ENCODE data around the gene TMEM95.

TMEM95 gene

DNA sequence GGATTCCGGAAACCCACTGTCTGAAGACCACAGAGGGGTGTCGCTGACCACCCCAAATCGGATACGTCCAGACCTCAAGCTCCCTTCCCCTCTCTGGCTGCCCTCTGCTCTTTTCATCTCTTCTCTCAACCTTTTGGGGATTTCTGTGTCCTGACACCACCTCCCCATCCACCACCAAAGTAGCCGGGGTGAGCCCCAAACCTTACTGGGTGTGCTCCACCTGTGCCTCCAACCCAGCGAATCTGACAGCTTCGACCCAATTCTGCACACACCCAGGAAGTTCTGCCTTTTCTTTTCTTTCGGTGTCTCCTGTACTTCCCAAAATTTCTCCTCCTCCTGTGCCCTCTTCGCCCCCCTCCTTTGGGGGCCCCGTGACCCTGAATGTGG, 2.5 kb upstream of the TMEM95 start:
- Histone ChIP-seq H3K36me3 (peaks cover 61% of the 10 kb centered on the region), H3K4me1 (ENCODE audit: control insufficient read depth in 1 of 2, insufficient read depth in 1 of 2, low read depth in 1 of 2, low read length in 1 of 2) (peaks cover 23 to 29% of the 10 kb centered on the region in 2 experiments), H3K4me3 (ENCODE audit: low read depth in 1 of 2, low read length in 1 of 2) (peak overlapping the region; percentile 47 to 64), H3K9me3 (no peaks in the 10 kb centered on the region), H3K27ac (no peak overlapping the region), H3K27me3 (peaks cover 10% of the 10 kb centered on the region)
- TF ChIP-seq CTCF (IDR thresholded peaks at IDR 0.05), result no peak

- TF ChIP-seq CTCF (IDR thresholded peaks at IDR 0.05), result no peak
- Histone ChIP-seq H3K27me3 (peaks cover 10% of the 10 kb centered on the region), H3K9me3 (no peaks in the 10 kb centered on the region), H3K36me3 (peaks cover 56% of the 10 kb centered on the region), H3K27ac (no peak overlapping the region), H3K4me1 (ENCODE audit: control insufficient read depth in 1 of 2, insufficient read depth in 1 of 2, low read depth in 1 of 2, low read length in 1 of 2) (peaks cover 23 to 29% of the 10 kb centered on the region in 2 experiments), H3K4me3 (ENCODE audit: low read depth in 1 of 2, low read length in 1 of 2) (no peak overlapping the region)
Observed at GRCh38 chr17:7352910-7353635, 1.9 kb upstream of the TMEM95 start.

DNA sequence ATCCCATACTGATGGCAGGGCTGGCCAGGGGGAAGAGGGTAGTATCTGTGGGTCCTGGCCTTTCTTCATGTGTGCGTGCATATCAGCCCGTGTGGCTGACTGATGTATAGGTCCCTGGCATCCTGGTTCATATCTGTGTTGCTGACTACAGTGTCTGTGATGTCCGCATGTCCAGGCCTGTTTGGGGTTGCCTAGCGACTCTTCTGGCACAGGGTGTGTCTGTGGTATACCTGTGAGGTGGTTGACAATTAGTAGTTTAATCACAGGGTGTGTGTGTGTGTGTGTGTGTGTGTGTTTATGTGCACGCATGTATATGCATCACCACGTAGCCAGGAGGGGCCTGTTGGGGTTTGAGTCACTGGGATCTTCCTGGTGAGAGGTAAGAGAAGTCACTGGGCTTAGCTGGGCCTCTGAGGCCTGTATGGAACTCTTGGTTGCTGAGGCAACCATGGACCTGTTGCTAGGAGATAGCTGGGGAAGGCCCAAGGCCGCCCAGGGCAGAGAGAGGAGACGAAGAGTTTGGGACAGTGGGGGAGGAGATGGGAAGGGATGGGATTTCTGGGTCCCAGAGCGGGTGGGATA, 603 bp upstream of the TMEM95 start:
- Histone ChIP-seq H3K9me3 (no peaks in the 10 kb centered on the region), H3K36me3 (peaks cover 43% of the 10 kb centered on the region), H3K4me3 (ENCODE audit: low read depth in 1 of 2, low read length in 1 of 2) (no peak overlapping the region), H3K27me3 (peaks cover 10% of the 10 kb centered on the region), H3K27ac (no peak overlapping the region), H3K4me1 (ENCODE audit: control insufficient read depth in 1 of 2, insufficient read depth in 1 of 2, low read depth in 1 of 2, low read length in 1 of 2) (peaks cover 23 to 29% of the 10 kb centered on the region in 2 experiments)
- TF ChIP-seq CTCF (IDR thresholded peaks at IDR 0.05), result no peak

GRCh38 chr17:7355573-7355972, 617 bp downstream of the TMEM95 start:
- Histone ChIP-seq H3K9me3 (no peaks in the 10 kb centered on the region), H3K27me3 (peaks cover 10% of the 10 kb centered on the region), H3K27ac (no peak overlapping the region), H3K4me3 (ENCODE audit: low read depth in 1 of 2, low read length in 1 of 2) (no peak overlapping the region), H3K36me3 (peaks cover 31% of the 10 kb centered on the region), H3K4me1 (ENCODE audit: control insufficient read depth in 1 of 2, insufficient read depth in 1 of 2, low read depth in 1 of 2, low read length in 1 of 2) (peaks cover 19 to 29% of the 10 kb centered on the region in 2 experiments)
- no peak for TF ChIP-seq CTCF (IDR thresholded peaks at IDR 0.05)

GRCh38 chr17:7356072-7356549, 1.2 kb downstream of the TMEM95 start:
- no peak overlapping the region for H3K4me3 ChIP-seq (ENCODE audit: low read depth in 1 of 2, low read length in 1 of 2)
- peaks cover 25% of the 10 kb centered on the region for H3K36me3 ChIP-seq
- H3K27ac ChIP-seq, result no peak overlapping the region
- peak; percentile 92 for TF ChIP-seq CTCF (IDR thresholded peaks at IDR 0.05)
- H3K9me3 ChIP-seq, result no peaks in the 10 kb centered on the region
- peaks cover 14 to 24% of the 10 kb centered on the region in 2 experiments for H3K4me1 ChIP-seq (ENCODE audit: control insufficient read depth in 1 of 2, insufficient read depth in 1 of 2, low read depth in 1 of 2, low read length in 1 of 2)
- H3K27me3 ChIP-seq, result peaks cover 10% of the 10 kb centered on the region

All from neutrophil (primary cell).